ENCODE results near the gene DOCK4.

DOCK4 gene

GRCh38 chr7:111836592-111836991 is 369.6 kb downstream of the DOCK4 start:
- DNase-seq, result no peak

GRCh38 chr7:111835066-111835465 is 371.1 kb downstream of the DOCK4 start:
- no peak for DNase-seq

- DNase-seq, result no peak
Observed at GRCh38 chr7:111834367-111834766, 371.8 kb downstream of the DOCK4 start.

- DNase-seq, result no peak
Observed at GRCh38 chr7:111833466-111833865, 372.7 kb downstream of the DOCK4 start.

GRCh38 chr7:111832174-111832573 is 374.0 kb downstream of the DOCK4 start:
- DNase-seq, result no peak

- DNase-seq, result no peak
Observed at GRCh38 chr7:111829221-111829620, 377.0 kb downstream of the DOCK4 start.

GRCh38 chr7:111827863-111828504 is 378.2 kb downstream of the DOCK4 start:
- no peak for DNase-seq

GRCh38 chr7:111825046-111825445 is 381.2 kb downstream of the DOCK4 start:
- DNase-seq, result no peak

GRCh38 chr7:111823826-111824225 is 382.4 kb downstream of the DOCK4 start:
- DNase-seq, result no peak

GRCh38 chr7:111821046-111821445 is 385.2 kb downstream of the DOCK4 start:
- DNase-seq, result no peak

- no peak for DNase-seq
Observed at GRCh38 chr7:111820621-111821020, 385.6 kb downstream of the DOCK4 start.

GRCh38 chr7:111820121-111820520 is 386.1 kb downstream of the DOCK4 start:
- DNase-seq, result no peak

GRCh38 chr7:111815354-111815753 is 390.8 kb downstream of the DOCK4 start:
- no peak for DNase-seq

GRCh38 chr7:111813306-111813705 is 392.9 kb downstream of the DOCK4 start:
- DNase-seq, result no peak

- DNase-seq, result no peak
Observed at GRCh38 chr7:111806232-111806631, 400.0 kb downstream of the DOCK4 start.

- DNase-seq, result no peak
Observed at GRCh38 chr7:111803015-111803758, 403.0 kb downstream of the DOCK4 start.

GRCh38 chr7:111802194-111802772 is 403.9 kb downstream of the DOCK4 start:
- no peak for DNase-seq

- DNase-seq, result no peak
Observed at GRCh38 chr7:111801277-111801676, 404.9 kb downstream of the DOCK4 start.

- no peak for DNase-seq
Observed at GRCh38 chr7:111796671-111797070, 409.5 kb downstream of the DOCK4 start.

GRCh38 chr7:111789870-111790269 is 416.3 kb downstream of the DOCK4 start:
- DNase-seq, result no peak

GRCh38 chr7:111789048-111789320 is 417.2 kb downstream of the DOCK4 start:
- no peak for DNase-seq

- DNase-seq, result no peak
Observed at GRCh38 chr7:111788286-111789047, 417.7 kb downstream of the DOCK4 start.

- no peak for DNase-seq
Observed at GRCh38 chr7:111787741-111788140, 418.5 kb downstream of the DOCK4 start.

- DNase-seq, result no peak
Observed at GRCh38 chr7:111787099-111787498, 419.1 kb downstream of the DOCK4 start.

Measured in SHP77 (cell line).